ENCODE measurements around the gene SLC6A19.
"Not testable (repeated sequence)": the region's sequence is repeated elsewhere in the genome, so short reads cannot be mapped to it uniquely, and the experiment has no call there.

Gene SLC6A19

GRCh38 chr5:1155191-1156032 is 46.0 kb upstream of the SLC6A19 start:
- Histone ChIP-seq H3K4me3 (IDR thresholded peaks at IDR 0.05; ENCODE audit: insufficient read depth, low read depth, low read length) (no peak overlapping the region), H4K20me1 (ENCODE audit: insufficient read depth) (no peaks in the 10 kb centered on the region), H3K27me3 (ENCODE audit: insufficient read depth, low read depth) (no peaks in the 10 kb centered on the region; the same call in 1 of the 2 replicates), H3K79me2 (ENCODE audit: insufficient read depth, low read depth) (no peaks in the 10 kb centered on the region), H3K9ac (no peak overlapping the region), H3K4me2 (no peak overlapping the region), H3K36me3 (ENCODE audit: insufficient read depth) (no peaks in the 10 kb centered on the region), H3K4me1 (ENCODE audit: low read depth, poor library complexity, severe bottlenecking) (peaks cover 33% of the 10 kb centered on the region), H3K27ac (no peak overlapping the region), H2AFZ (ENCODE audit: low read depth) (no peak overlapping the region)
- TF ChIP-seq, protein P1, sequence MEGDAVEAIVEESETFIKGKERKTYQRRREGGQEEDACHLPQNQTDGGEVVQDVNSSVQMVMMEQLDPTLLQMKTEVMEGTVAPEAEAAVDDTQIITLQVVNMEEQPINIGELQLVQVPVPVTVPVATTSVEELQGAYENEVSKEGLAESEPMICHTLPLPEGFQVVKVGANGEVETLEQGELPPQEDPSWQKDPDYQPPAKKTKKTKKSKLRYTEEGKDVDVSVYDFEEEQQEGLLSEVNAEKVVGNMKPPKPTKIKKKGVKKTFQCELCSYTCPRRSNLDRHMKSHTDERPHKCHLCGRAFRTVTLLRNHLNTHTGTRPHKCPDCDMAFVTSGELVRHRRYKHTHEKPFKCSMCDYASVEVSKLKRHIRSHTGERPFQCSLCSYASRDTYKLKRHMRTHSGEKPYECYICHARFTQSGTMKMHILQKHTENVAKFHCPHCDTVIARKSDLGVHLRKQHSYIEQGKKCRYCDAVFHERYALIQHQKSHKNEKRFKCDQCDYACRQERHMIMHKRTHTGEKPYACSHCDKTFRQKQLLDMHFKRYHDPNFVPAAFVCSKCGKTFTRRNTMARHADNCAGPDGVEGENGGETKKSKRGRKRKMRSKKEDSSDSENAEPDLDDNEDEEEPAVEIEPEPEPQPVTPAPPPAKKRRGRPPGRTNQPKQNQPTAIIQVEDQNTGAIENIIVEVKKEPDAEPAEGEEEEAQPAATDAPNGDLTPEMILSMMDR (conservative IDR thresholded peaks at IDR 0.05; ENCODE audit: low read depth, low read length), result no peak

- Histone ChIP-seq H3K36me3 (ENCODE audit: insufficient read depth) (no peaks in the 10 kb centered on the region), H3K27me3 (ENCODE audit: insufficient read depth, low read depth) (no peaks in the 10 kb centered on the region; the same call in 1 of the 2 replicates), H3K4me1 (ENCODE audit: low read depth, poor library complexity, severe bottlenecking) (peaks cover 26% of the 10 kb centered on the region), H2AFZ (ENCODE audit: low read depth) (no peak overlapping the region), H3K4me2 (no peak overlapping the region), H3K9ac (no peak overlapping the region), H4K20me1 (ENCODE audit: insufficient read depth) (no peaks in the 10 kb centered on the region), H3K4me3 (IDR thresholded peaks at IDR 0.05; ENCODE audit: insufficient read depth, low read depth, low read length) (no peak overlapping the region), H3K27ac (no peak overlapping the region), H3K79me2 (ENCODE audit: insufficient read depth, low read depth) (no peaks in the 10 kb centered on the region)
- TF ChIP-seq, protein P1 (conservative IDR thresholded peaks at IDR 0.05; ENCODE audit: low read depth, low read length), result no peak
These were observed 45.2 kb upstream of the SLC6A19 start for GRCh38 chr5:1156033-1156753.

GRCh38 chr5:1156754-1157460 is 44.5 kb upstream of the SLC6A19 start:
- Histone ChIP-seq H3K27ac (no peak overlapping the region), H3K4me3 (IDR thresholded peaks at IDR 0.05; ENCODE audit: insufficient read depth, low read depth, low read length) (no peak overlapping the region), H3K36me3 (ENCODE audit: insufficient read depth) (no peaks in the 10 kb centered on the region), H3K4me1 (ENCODE audit: low read depth, poor library complexity, severe bottlenecking) (peaks cover 23% of the 10 kb centered on the region), H3K79me2 (ENCODE audit: insufficient read depth, low read depth) (no peaks in the 10 kb centered on the region), H2AFZ (ENCODE audit: low read depth) (no peak overlapping the region), H3K27me3 (ENCODE audit: insufficient read depth, low read depth) (no peaks in the 10 kb centered on the region; the same call in 1 of the 2 replicates), H3K4me2 (no peak overlapping the region), H3K9ac (no peak overlapping the region), H4K20me1 (ENCODE audit: insufficient read depth) (no peaks in the 10 kb centered on the region)
- TF ChIP-seq, protein P1 (conservative IDR thresholded peaks at IDR 0.05; ENCODE audit: low read depth, low read length), result no peak

- not testable (repeated sequence) for H3K4me2 ChIP-seq; H3K27ac ChIP-seq; H3K36me3 ChIP-seq (ENCODE audit: insufficient read depth); H3K79me2 ChIP-seq (ENCODE audit: insufficient read depth, low read depth); H3K9ac ChIP-seq; H2AFZ ChIP-seq (ENCODE audit: low read depth); H3K27me3 ChIP-seq (ENCODE audit: insufficient read depth, low read depth); H4K20me1 ChIP-seq (ENCODE audit: insufficient read depth); H3K4me3 ChIP-seq (IDR thresholded peaks at IDR 0.05; ENCODE audit: insufficient read depth, low read depth, low read length)
- H3K4me1 ChIP-seq (ENCODE audit: low read depth, poor library complexity, severe bottlenecking), result peaks cover 17% of the 10 kb centered on the region
These were observed 43.9 kb upstream of the SLC6A19 start for GRCh38 chr5:1157461-1157986.

Measured in KMS-11 (cell line).